HCEC 1CT (cell line): ENCODE results near the gene CD9.

Source experiments
- DNase-seq: peaks from one replicate; pipeline ENCODE4 v3.0.0-alpha.2; 2017

CD9 gene

DNA sequence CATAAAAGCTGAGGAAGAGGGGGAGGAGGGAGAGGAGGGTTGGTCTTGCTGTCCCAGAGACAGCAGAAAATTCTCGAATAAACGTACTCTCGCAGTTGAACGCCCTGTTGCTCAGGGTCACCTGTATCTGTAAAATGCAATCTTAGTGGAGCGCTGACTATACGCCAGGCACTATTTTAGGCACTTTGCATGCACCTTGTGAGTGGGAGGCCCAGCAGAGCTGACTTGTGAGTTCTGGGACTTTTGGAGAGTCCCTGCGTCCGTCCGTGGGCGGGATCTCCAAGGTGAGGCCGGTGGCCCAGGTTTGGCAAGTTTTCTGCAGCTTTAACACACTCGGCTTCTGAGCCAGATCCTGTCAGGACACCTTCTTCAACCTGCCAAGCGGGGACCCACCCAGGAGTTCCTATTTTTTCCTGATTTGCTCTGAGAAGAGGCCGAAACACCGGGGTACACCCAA is 77.8 kb downstream of the CD9 start:
- DNase-seq, result no peak

GRCh38 chr12:6278439-6279255 is 78.4 kb downstream of the CD9 start:
- peak; percentile 88 for DNase-seq

DNA sequence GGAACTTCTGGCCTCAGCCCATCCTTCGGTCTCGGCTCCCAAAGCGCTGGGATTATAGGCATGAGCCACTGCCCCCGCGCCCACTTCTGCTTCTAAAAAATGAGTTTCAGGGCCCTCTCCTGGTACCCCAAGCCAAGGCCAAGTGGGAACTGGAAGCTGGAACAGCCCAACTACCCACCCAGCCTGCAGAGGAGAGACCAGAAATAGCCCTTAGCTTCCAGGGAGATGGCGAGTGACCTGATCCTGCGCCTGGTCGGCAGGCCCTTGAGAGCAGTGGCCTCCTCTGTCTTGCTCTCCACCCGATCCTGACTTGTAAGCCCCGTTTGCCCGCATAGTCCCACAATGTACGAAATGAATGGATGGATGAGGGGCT is 79.0 kb downstream of the CD9 start:
- no peak for DNase-seq

GRCh38 chr12:6279631-6280030 is 79.4 kb downstream of the CD9 start:
- no peak for DNase-seq

GRCh38 chr12:6280053-6280469 is 79.9 kb downstream of the CD9 start:
- DNase-seq, result peak; percentile 96

DNA sequence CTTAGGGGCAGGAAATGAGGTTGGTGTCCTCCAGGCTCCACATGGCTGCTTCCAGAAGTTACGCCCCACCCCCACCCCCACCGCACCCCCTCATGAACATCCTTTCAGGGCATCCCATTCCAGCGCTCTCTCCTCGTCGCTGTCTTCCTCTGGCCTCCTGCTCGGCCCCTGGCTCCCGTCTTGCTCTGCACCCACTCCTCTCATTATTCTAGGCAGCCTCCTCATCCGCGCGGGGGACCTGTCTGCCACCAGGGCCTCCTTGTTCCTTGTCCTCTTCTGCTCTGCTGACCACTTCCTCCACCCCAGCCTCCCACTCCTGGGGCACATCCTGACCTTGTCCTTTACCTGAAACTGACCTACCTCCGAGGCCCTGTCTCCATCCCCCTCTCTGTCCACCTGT is 80.5 kb downstream of the CD9 start:
- DNase-seq, result no peak

DNA sequence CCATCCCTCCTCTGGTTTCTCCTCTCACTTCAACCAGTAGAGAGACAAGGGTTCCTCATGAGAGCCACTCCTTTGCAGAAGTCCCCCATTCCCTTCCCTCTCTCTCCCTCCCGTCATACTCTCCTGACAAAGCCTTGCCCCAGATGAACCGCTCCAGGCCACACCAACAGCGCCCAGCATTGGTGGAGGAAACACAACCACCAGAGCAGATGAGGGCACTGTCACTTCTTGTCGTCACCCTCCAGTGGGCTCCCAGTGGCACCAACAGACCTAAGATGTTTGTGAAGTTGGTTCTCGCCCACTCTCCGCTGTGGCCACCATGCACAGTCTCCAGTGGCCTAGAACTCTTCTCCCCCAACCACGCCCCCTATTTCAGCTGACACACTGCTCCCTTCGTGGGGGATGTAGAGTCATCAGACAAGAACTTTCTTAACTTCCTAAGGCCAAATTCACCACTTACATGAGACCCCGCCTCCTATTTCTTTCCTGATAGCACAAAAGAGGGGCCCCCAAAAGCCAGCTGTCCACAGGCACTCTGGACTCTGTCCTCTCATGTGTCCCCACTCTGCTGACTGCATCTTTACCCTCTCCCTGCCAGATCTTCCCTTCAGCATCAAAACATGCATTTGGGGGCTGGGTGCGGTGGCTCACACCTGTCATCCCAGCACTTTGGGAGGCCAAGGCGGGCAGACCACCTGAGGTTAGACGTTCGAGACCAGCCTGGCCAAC is 81.0 kb downstream of the CD9 start:
- DNase-seq, result peak; percentile 36

DNA sequence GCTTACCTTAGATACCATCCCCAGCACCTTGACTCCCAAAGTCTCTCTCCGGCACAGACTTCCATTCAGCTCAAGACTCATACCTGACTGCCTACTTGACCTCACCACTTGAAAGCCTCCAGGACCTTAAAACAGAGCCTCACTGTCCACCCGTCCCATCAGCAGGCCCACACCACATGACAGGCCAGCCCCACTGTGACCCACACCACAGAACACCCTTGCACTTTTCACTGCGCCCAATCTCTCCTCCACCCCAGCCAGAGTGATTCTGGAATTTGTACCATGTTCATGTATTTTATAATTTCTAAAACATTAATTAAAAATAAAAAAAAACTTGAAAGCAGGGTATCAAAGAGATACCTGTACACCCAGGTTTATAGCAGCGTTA is 82.2 kb downstream of the CD9 start:
- DNase-seq, result no peak

- no peak for DNase-seq
These were observed 84.1 kb downstream of the CD9 start for GRCh38 chr12:6284273-6284672.

DNA sequence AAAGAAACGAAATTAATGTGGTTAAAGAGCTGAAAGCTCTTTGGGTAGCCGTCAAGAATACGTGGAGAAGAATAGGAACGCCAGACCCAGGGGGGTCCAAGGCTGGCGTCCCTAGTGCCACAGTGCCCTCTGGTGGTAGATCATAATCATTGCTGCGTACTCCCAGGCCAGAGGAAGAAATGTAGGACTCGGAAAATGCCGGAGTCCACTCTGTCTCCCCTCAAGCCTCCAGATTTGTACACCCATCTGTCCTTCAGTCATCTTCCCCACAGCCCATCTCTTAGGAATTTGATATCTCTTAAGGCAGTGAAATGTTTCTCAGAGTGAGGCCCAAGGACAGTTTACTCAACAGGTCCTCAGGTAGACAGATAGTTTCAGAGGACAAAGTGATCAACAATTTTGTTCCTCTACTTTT is 84.9 kb downstream of the CD9 start:
- peak; percentile 70 for DNase-seq

GRCh38 chr12:6285532-6286306 is 85.5 kb downstream of the CD9 start:
- peak; percentile 87 for DNase-seq
